SU-DHL-6 (cell line): ENCODE data around the gene ZNF148.

ENCODE experiments used
- H2AFZ ChIP-seq: fragments of 200-600 bp; sonication (generic); 2 replicates; pipeline ENCODE4 v1.6.1; 2014; ENCODE audit warnings: low read depth, mild to moderate bottlenecking, moderate library complexity, mixed read lengths, antibody characterized with exemption, low read length; ENCODE audit not compliant: severe bottlenecking
- H3F3A ChIP-seq: fragments of 200-600 bp; shearing (Covaris generic); 2 replicates; pipeline ENCODE4 v1.6.0; 2016; ENCODE audit warnings: antibody characterized with exemption, mild to moderate bottlenecking; ENCODE audit not compliant: insufficient read depth
- H3K27ac ChIP-seq: fragments of 200-600 bp; sonication (generic); 2 replicates; pipeline ENCODE4 v1.5.1; 2016; ENCODE audit warnings: low read depth, mild to moderate bottlenecking, low read length, moderate library complexity, mixed read lengths
- H3K27me3 ChIP-seq: fragments of 200-600 bp; sonication (generic), shearing (Covaris generic); 2 replicates; pipeline ENCODE4 v1.6.0; 2014; ENCODE audit warnings: mild to moderate bottlenecking, low read length
- H3K36me3 ChIP-seq: fragments of 200-600 bp; sonication (generic); 2 replicates; pipeline ENCODE4 v1.6.1; 2014; ENCODE audit warnings: mild to moderate bottlenecking, low read length, mixed read lengths
- H3K4me2 ChIP-seq: fragments of 300-600, 200-600 bp; shearing (Covaris generic), sonication (generic); 2 replicates; pipeline ENCODE4 v1.6.0; 2014; ENCODE audit warnings: low read length, low read depth, mild to moderate bottlenecking; ENCODE audit not compliant: poor library complexity, severe bottlenecking
- H3K4me3 ChIP-seq: fragments of 200-600 bp; sonication (generic); 2 replicates; pipeline ENCODE4 v1.5.1; 2014; ENCODE audit warnings: antibody characterized with exemption, low read length, mild to moderate bottlenecking, mixed read lengths; ENCODE audit not compliant: insufficient read depth, poor library complexity, severe bottlenecking
- H3K79me2 ChIP-seq: fragments of 200-600 bp; sonication (generic); 2 replicates; pipeline ENCODE4 v1.6.1; 2014; ENCODE audit warnings: mild to moderate bottlenecking, low read length, moderate library complexity; ENCODE audit not compliant: insufficient read depth
- H3K9ac ChIP-seq: fragments of 200-600 bp; sonication (generic); 2 replicates; pipeline ENCODE4 v1.7.0; 2014; ENCODE audit warnings: mild to moderate bottlenecking, low read length
- H3K9me2 ChIP-seq: fragments of 200-600 bp; sonication (generic); replicated peaks from 2 replicates; pipeline ENCODE4 v1.6.1; 2014; ENCODE audit warnings: low read length; ENCODE audit not compliant: insufficient read depth
- H3K9me3 ChIP-seq: fragments of 200-600 bp; sonication (generic); 2 replicates; pipeline ENCODE4 v1.6.1; 2014; ENCODE audit warnings: low read length, mixed read lengths; ENCODE audit not compliant: insufficient read depth
- H4K20me1 ChIP-seq: fragments of 200-600 bp; sonication (generic); 2 replicates; pipeline ENCODE4 v1.6.1; 2014; ENCODE audit warnings: low read depth, mild to moderate bottlenecking, antibody characterized with exemption, low read length, moderate library complexity, mixed read lengths
- EZH2phosphoT487 ChIP-seq: fragments of 200-600 bp; sonication (generic), shearing (Covaris generic); conservative IDR thresholded peaks from 2 replicates; pipeline ENCODE4 v1.6.1; 2018; ENCODE audit warnings: mild to moderate bottlenecking, antibody characterized with exemption, low read length, moderate library complexity, mixed read lengths
- TF ChIP-seq, protein P1 (sequence below): fragments of 200-600 bp; sonication (generic); IDR thresholded peaks from one replicate; pipeline ENCODE4 v1.5.1; 2017; ENCODE audit warnings: antibody characterized with exemption, mild to moderate bottlenecking, low read length, moderate library complexity; ENCODE audit not compliant: insufficient read depth, poor library complexity, severe bottlenecking

ZNF148 gene

DNA sequence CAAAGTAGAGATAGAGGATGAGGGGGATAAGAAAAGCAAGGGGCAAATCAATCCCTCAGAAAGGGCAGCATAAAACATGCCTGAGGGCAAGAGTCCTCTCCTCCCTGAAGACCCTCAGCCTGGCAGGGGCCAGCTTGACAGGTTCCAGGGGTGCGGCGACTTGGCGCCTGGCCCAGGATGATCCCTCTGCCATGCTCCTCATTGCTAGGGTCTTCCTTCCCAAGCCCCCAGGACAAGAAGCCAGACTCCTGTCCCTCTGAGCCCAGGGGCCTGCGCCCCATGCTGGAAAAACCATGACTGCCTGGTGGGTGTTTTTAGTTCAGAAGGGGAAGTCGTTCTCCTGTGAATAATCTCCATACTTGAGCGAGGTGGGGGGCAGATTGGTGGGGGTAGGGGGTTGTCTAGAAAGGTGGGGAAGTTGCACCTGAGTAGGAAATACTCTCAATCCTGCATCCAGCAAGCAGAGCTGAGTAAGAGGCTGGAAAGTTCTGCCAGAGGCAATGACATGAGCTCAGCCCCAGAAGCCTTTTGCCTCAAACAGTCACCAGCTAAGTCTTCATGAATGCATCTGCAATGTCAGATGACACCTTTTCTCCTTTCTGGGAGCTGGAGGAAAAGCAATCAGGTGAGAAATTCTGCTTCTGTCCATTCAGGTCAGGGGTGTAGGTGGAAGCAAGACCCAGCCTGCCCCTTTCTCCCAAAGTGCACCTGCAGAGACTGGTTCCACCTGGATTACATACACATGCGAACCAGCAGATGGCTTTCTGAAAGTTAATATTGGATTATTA is 180.9 kb downstream of the ZNF148 start:
- Histone ChIP-seq H2AFZ (no peak overlapping the region), H3F3A (no peaks in the 10 kb centered on the region), H3K27ac (no peak overlapping the region), H3K36me3 (no peaks in the 10 kb centered on the region), H3K79me2 (no peaks in the 10 kb centered on the region), H3K27me3 (no peaks in the 10 kb centered on the region), H3K9me3 (no peaks in the 10 kb centered on the region), H3K9ac (no peak overlapping the region), H4K20me1 (no peaks in the 10 kb centered on the region), H3K4me3 (no peak overlapping the region), H3K4me2 (no peak overlapping the region), H3K9me2 (no peaks in the 10 kb centered on the region)
- TF ChIP-seq, protein P1, sequence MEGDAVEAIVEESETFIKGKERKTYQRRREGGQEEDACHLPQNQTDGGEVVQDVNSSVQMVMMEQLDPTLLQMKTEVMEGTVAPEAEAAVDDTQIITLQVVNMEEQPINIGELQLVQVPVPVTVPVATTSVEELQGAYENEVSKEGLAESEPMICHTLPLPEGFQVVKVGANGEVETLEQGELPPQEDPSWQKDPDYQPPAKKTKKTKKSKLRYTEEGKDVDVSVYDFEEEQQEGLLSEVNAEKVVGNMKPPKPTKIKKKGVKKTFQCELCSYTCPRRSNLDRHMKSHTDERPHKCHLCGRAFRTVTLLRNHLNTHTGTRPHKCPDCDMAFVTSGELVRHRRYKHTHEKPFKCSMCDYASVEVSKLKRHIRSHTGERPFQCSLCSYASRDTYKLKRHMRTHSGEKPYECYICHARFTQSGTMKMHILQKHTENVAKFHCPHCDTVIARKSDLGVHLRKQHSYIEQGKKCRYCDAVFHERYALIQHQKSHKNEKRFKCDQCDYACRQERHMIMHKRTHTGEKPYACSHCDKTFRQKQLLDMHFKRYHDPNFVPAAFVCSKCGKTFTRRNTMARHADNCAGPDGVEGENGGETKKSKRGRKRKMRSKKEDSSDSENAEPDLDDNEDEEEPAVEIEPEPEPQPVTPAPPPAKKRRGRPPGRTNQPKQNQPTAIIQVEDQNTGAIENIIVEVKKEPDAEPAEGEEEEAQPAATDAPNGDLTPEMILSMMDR: no peak
- TF ChIP-seq EZH2phosphoT487: no peak

DNA sequence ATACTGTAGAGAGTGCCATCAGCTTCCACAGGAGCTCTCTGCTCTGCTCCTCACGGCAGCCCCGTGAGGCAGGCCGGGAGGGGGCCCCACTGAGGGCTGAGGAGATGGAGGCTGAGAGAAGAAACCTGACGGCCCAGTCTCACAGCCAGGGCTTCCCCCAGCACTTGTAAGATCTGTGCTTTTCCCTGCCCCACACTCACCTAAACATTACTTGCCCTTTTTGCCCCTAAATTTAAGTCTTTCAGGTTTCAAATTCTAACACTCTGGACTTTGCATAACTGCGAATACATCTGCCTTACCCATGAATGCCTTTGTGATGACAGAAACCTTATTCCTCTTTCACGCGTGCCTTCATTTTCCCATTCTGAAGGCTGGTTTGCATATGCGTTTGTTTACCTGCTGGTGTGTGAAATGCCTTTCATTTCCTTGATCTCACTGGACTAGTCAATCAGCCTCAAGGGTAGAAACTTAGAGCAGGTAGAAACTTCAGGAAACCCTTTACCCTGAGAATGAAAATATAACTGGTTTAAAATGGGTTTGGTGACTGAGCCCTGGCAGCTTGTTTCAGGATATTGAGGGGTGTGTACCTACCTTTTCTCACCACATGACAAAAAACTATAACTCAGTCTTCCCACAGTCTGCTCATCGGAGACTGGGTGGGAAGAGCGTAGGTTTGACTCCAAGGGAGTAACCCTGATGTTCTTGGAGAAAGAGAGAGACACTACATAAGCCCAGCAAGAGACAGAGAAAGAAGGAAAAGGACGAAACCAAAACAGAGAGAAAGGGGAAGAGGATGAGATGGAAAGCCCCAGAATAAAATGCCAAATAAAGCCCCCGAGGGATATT is 182.7 kb downstream of the ZNF148 start:
- Histone ChIP-seq H3K27ac (no peak overlapping the region), H3K4me2 (no peak overlapping the region), H2AFZ (no peak overlapping the region), H3K79me2 (no peaks in the 10 kb centered on the region), H3F3A (no peaks in the 10 kb centered on the region), H3K9me3 (no peaks in the 10 kb centered on the region), H4K20me1 (no peaks in the 10 kb centered on the region), H3K4me3 (no peak overlapping the region), H3K9ac (no peak overlapping the region), H3K27me3 (no peaks in the 10 kb centered on the region), H3K36me3 (no peaks in the 10 kb centered on the region), H3K9me2 (no peaks in the 10 kb centered on the region)
- TF ChIP-seq, protein P1: no peak
- TF ChIP-seq EZH2phosphoT487: no peak

DNA sequence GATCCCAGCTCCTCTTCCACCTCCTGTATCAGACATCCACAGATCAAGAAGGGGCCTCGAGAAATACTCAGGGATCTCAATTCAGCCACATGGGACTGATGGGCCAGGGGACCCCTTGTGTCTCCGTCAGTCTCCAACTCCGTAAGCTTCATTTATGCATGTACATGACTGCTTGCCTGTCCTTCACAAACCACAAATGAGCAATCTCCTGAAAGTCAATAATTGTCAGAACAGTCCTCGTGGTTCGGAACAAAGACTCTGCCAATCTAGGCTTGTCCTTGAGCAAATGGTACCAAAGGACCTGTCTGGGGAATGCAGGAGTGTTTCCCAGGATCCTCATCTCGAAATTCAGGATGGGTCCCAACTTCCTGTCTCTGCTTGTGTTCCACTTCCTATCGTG is 183.4 kb downstream of the ZNF148 start:
- Histone ChIP-seq H3K9ac (no peak overlapping the region), H3K4me2 (no peak overlapping the region), H3K4me3 (no peak overlapping the region), H3K9me3 (no peaks in the 10 kb centered on the region), H2AFZ (no peak overlapping the region), H4K20me1 (no peaks in the 10 kb centered on the region), H3K36me3 (no peaks in the 10 kb centered on the region), H3F3A (no peaks in the 10 kb centered on the region), H3K27me3 (no peaks in the 10 kb centered on the region), H3K79me2 (no peaks in the 10 kb centered on the region), H3K27ac (no peak overlapping the region), H3K9me2 (no peaks in the 10 kb centered on the region)
- TF ChIP-seq EZH2phosphoT487: no peak
- TF ChIP-seq, protein P1: no peak
